Activated CD8-positive, alpha-beta memory T cell treated with anti-CD3 and anti-CD28 coated beads, Interleukin-2, amount 50 U/mL, for 4 hours (primary cell): ENCODE measurements around the gene SIAH2.
A peak's percentile ranks its signal among the peaks of the same experiment; 100 is the strongest.
"Not testable (repeated sequence)": the region's sequence is repeated elsewhere in the genome, so short reads cannot be mapped to it uniquely, and the experiment has no call there.

Source experiments
- DNase-seq: peaks from one replicate; pipeline ENCODE4 v3.0.0-alpha.2; 2020

SIAH2 gene

GRCh38 chr3:150763122-150763840, at the start of gene SIAH2:
Gene SIAH2, minus strand, starts transcription at chr3:150763169. Its CDS starts 320 bp downstream, at chr3:150762849.
- DNase-seq = peak; percentile 93

- DNase-seq = no peak
Observed at GRCh38 chr3:150811984-150812383, 49.0 kb upstream of the SIAH2 start.

- no peak for DNase-seq
Observed at GRCh38 chr3:150810641-150811040, 47.7 kb upstream of the SIAH2 start.

- DNase-seq = no peak
Observed at GRCh38 chr3:150806185-150806835, 43.3 kb upstream of the SIAH2 start.

GRCh38 chr3:150805354-150805753, 42.4 kb upstream of the SIAH2 start:
- no peak for DNase-seq

- DNase-seq = no peak
Observed at GRCh38 chr3:150803440-150803985, 40.5 kb upstream of the SIAH2 start.

GRCh38 chr3:150800722-150801121, 37.8 kb upstream of the SIAH2 start:
- DNase-seq = no peak

- no peak for DNase-seq
Observed at GRCh38 chr3:150798122-150798618, 35.2 kb upstream of the SIAH2 start.

- no peak for DNase-seq
Observed at GRCh38 chr3:150797155-150797554, 34.2 kb upstream of the SIAH2 start.

GRCh38 chr3:150796527-150796926, 33.6 kb upstream of the SIAH2 start:
- DNase-seq = not testable (repeated sequence)

GRCh38 chr3:150793641-150794040, 30.7 kb upstream of the SIAH2 start:
- no peak for DNase-seq

- DNase-seq = no peak
Observed at GRCh38 chr3:150790629-150791028, 27.7 kb upstream of the SIAH2 start.

- no peak for DNase-seq
Observed at GRCh38 chr3:150789451-150789850, 26.5 kb upstream of the SIAH2 start.

GRCh38 chr3:150787741-150788370, 24.9 kb upstream of the SIAH2 start:
- peak; percentile 84 for DNase-seq

GRCh38 chr3:150786791-150787190, 23.8 kb upstream of the SIAH2 start:
- no peak for DNase-seq

- no peak for DNase-seq
Observed at GRCh38 chr3:150784747-150785125, 21.8 kb upstream of the SIAH2 start.

- no peak for DNase-seq
Observed at GRCh38 chr3:150783920-150784746, 21.2 kb upstream of the SIAH2 start.

GRCh38 chr3:150783316-150783715, 20.3 kb upstream of the SIAH2 start:
- no peak for DNase-seq

GRCh38 chr3:150779402-150779858, 16.5 kb upstream of the SIAH2 start:
- no peak for DNase-seq

- DNase-seq = no peak
Observed at GRCh38 chr3:150778793-150779401, 15.9 kb upstream of the SIAH2 start.

- DNase-seq = no peak
Observed at GRCh38 chr3:150775001-150775599, 12.1 kb upstream of the SIAH2 start.
